HepG2 (cell line): ENCODE results near the gene USP2. TPM values are rescaled to one million over a fixed set of nuclear protein-coding genes. Genes with fewer than 3 reads are reported as not detected.

Experiments used
- ATF2 ChIP-seq: sonication (generic); formaldehyde crosslinking; IDR thresholded peaks from 2 replicates; pipeline ENCODE4 v1.4.0; 2020; ENCODE audit warnings: missing genetic modification reagents
- CREB1 ChIP-seq, 2 experiments: fragments of 450-650 bp in 1 of 2; IDR thresholded peaks; 2 replicates each; pipeline ENCODE4 v1.6.1; 2016 to 2017; ENCODE audit warnings: control low read depth in 1 of 2, mild to moderate bottlenecking in 1 of 2, missing compliant biosample characterization in 1 of 2, missing genetic modification characterization in 1 of 2
- HIC2 ChIP-seq: sonication (generic); formaldehyde crosslinking; IDR thresholded peaks from 2 replicates; pipeline ENCODE4 v1.9.0; 2022; ENCODE audit warnings: low read depth, missing genetic modification reagents
- HNRNPL ChIP-seq: fragments of 200-400 bp; formaldehyde crosslinking; IDR thresholded peaks from 2 replicates; pipeline ENCODE4 v1.6.1; 2017; ENCODE audit warnings: mild to moderate bottlenecking, low read depth, low read length
- PLSCR1 ChIP-seq: sonication (generic); formaldehyde crosslinking; IDR thresholded peaks from 2 replicates; pipeline ENCODE4 v1.5.0; 2020; ENCODE audit warnings: missing genetic modification reagents, mild to moderate bottlenecking, borderline replicate concordance
- TARDBP ChIP-seq: sonication (generic); formaldehyde crosslinking; IDR thresholded peaks from 2 replicates; pipeline ENCODE4 v1.8.0; 2022; ENCODE audit warnings: mild to moderate bottlenecking, missing genetic modification reagents
- ZBTB33 ChIP-seq: sonication (generic); formaldehyde crosslinking; IDR thresholded peaks from 2 replicates; pipeline ENCODE4 v1.4.0; 2020; ENCODE audit warnings: missing genetic modification reagents
- ZFP36L1 ChIP-seq: sonication (generic); formaldehyde crosslinking; IDR thresholded peaks from 2 replicates; pipeline ENCODE4 v1.8.0; 2022; ENCODE audit warnings: mild to moderate bottlenecking, missing genetic modification reagents, moderate library complexity
- ZNF124 ChIP-seq: sonication (generic); formaldehyde crosslinking; IDR thresholded peaks from 2 replicates; pipeline ENCODE4 v1.4.0; 2020; ENCODE audit warnings: missing genetic modification reagents
- polyA plus RNA-seq, 8 experiments: library from polyadenylated mRNA; depleted of rRNA in 3 of 8; stranded (reverse) in 7 of 8; unstranded in 1 of 8; fragments of >200 nt; fragmentation: Illumina TruSeq in 4 of 8; extraction: Trizol in 4 of 8; gene quantifications; 2 replicates each; pipeline versions ENCODE4 v1.2.1 to v1.2.3, GENCODE V29; 2011 to 2016; ENCODE audit warnings: low read depth in 4 of 8, missing spikeins in 1 of 8, mixed read lengths in 1 of 8; ENCODE audit not compliant: insufficient read depth in 1 of 8
- total RNA-seq, 5 experiments: library from RNA; depleted of rRNA; stranded (reverse); fragments of >200 nt; fragmentation: Illumina TruSeq; extraction: Trizol; gene quantifications; 2 replicates each; pipeline ENCODE4 v1.2.3, GENCODE V29; 2016; ENCODE audit warnings: low read depth in 1 of 5

Gene USP2
- total and polyA plus RNA-seq, 2 of the 13 experiments (the other 11 are each of a cell fraction or from before 2014, with no cell fraction given): 2.5 to 6.0 TPM

GRCh38 chr11:119315131-119316015 is 66.1 kb downstream of the USP2 start (continued):
- TF ChIP-seq ZBTB33 (peak; percentile 70), HNRNPL (peak; percentile 90), PLSCR1 (CRISPR knock-in tag) (no peak), ZNF124 (no peak), CREB1 (IDR thresholded peaks at IDR 0.05) (peak; percentile 75), CREB1 (CRISPR knock-in tag; IDR thresholded peaks at IDR 0.05) (no peak), ATF2 (no peak), TARDBP (no peak), ZFP36L1 (CRISPR knock-in tag) (no peak), HIC2 (CRISPR knock-in tag) (peak; percentile 48; the same call in 1 of the 2 replicates)
